Gastroesophageal sphincter (tissue), 4 donors: ENCODE results near the gene HTR2A. TPM values are rescaled to one million over a fixed set of nuclear protein-coding genes. Genes with fewer than 3 reads are reported as not detected.

Source experiments
- total RNA-seq, 4 donors: library from RNA; depleted of rRNA; stranded (reverse); fragments of >200 nt; gene quantifications; one replicate each; pipeline ENCODE4 v1.1.0, GENCODE V29; 2016

Gene HTR2A
- total RNA-seq, 4 donors from 2014 or later, result 0.40 to 1.7 (median 0.54) TPM

Other genes with a start within 250 kb of the HTR2A start
- gene ESD, start 99.9 kb downstream of the HTR2A start, total RNA-seq, result 100 to 1,000 TPM; 136 to 186 (median 166) TPM